Measurements from ENCODE around the gene DSN1.

DSN1 gene

GRCh38 chr20:36745234-36745926 is 28.2 kb downstream of the DSN1 start:
- H3K9me3 Mint-ChIP-seq: no peaks in the 10 kb centered on the region
- peaks cover 23% of the 10 kb centered on the region for H3K4me1 Mint-ChIP-seq
- no peaks in the 10 kb centered on the region for H3K27me3 Mint-ChIP-seq
- DNase-seq (no peak), ATAC-seq (peak; percentile 69)
- peak overlapping the region; percentile 95 for H3K4me3 Mint-ChIP-seq
- H3K27ac Mint-ChIP-seq: peak overlapping the region in 1 of 2 donors; percentile 42

- ATAC-seq: no peak
- no peaks in the 10 kb centered on the region for H3K9me3 Mint-ChIP-seq
- peak overlapping the region in 1 of 2 donors; percentile 38 for H3K27ac Mint-ChIP-seq
- H3K4me3 Mint-ChIP-seq: peak overlapping the region; percentile 95
- peaks cover 23% of the 10 kb centered on the region for H3K4me1 Mint-ChIP-seq
- DNase-seq: no peak
- H3K27me3 Mint-ChIP-seq: no peaks in the 10 kb centered on the region
Measured at GRCh38 chr20:36744764-36745191, 28.8 kb downstream of the DSN1 start.

GRCh38 chr20:36744243-36744642 is 29.3 kb downstream of the DSN1 start:
- peaks cover 23% of the 10 kb centered on the region for H3K4me1 Mint-ChIP-seq
- DNase-seq: no peak
- H3K4me3 Mint-ChIP-seq: peak overlapping the region; percentile 15 to 55
- ATAC-seq: no peak
- H3K9me3 Mint-ChIP-seq: no peaks in the 10 kb centered on the region
- no peak overlapping the region for H3K27ac Mint-ChIP-seq
- H3K27me3 Mint-ChIP-seq: no peaks in the 10 kb centered on the region

GRCh38 chr20:36742558-36742957 is 31.0 kb downstream of the DSN1 start:
- Mint-ChIP-seq H3K4me1 (peaks cover 23% of the 10 kb centered on the region), H3K9me3 (no peaks in the 10 kb centered on the region), H3K27ac (no peak overlapping the region), H3K4me3 (no peak overlapping the region), H3K27me3 (no peaks in the 10 kb centered on the region)
- ATAC-seq: no peak
- no peak for DNase-seq

GRCh38 chr20:36741072-36741471 is 32.5 kb downstream of the DSN1 start:
- no peak overlapping the region for H3K27ac Mint-ChIP-seq
- ATAC-seq (no peak), DNase-seq (no peak)
- H3K4me3 Mint-ChIP-seq: no peak overlapping the region
- peaks cover 24% of the 10 kb centered on the region for H3K4me1 Mint-ChIP-seq
- H3K27me3 Mint-ChIP-seq: no peaks in the 10 kb centered on the region
- no peaks in the 10 kb centered on the region for H3K9me3 Mint-ChIP-seq

GRCh38 chr20:36737183-36737499 is 36.4 kb downstream of the DSN1 start:
- ATAC-seq: no peak
- DNase-seq: no peak
- Mint-ChIP-seq H3K4me3 (no peak overlapping the region), H3K9me3 (no peaks in the 10 kb centered on the region), H3K4me1 (peaks cover 42% of the 10 kb centered on the region), H3K27ac (peak overlapping the region in 1 of 2 donors; percentile 11), H3K27me3 (no peaks in the 10 kb centered on the region)

- H3K4me3 Mint-ChIP-seq: no peak overlapping the region
- no peaks in the 10 kb centered on the region for H3K27me3 Mint-ChIP-seq
- H3K9me3 Mint-ChIP-seq: no peaks in the 10 kb centered on the region
- peaks cover 41% of the 10 kb centered on the region for H3K4me1 Mint-ChIP-seq
- peak overlapping the region in 1 of 2 donors; percentile 11 for H3K27ac Mint-ChIP-seq
- DNase-seq: no peak
- no peak for ATAC-seq
Measured at GRCh38 chr20:36736451-36737182, 36.9 kb downstream of the DSN1 start.

- no peak for DNase-seq
- no peaks in the 10 kb centered on the region for H3K9me3 Mint-ChIP-seq
- H3K27ac Mint-ChIP-seq: no peak overlapping the region
- no peak for ATAC-seq
- H3K4me3 Mint-ChIP-seq: peak overlapping the region in 1 of 2 donors; percentile 33
- H3K4me1 Mint-ChIP-seq: peaks cover 50% of the 10 kb centered on the region
- no peaks in the 10 kb centered on the region for H3K27me3 Mint-ChIP-seq
Measured at GRCh38 chr20:36732456-36732855, 41.1 kb downstream of the DSN1 start.

GRCh38 chr20:36728986-36729385 is 44.6 kb downstream of the DSN1 start:
- peaks cover 31% of the 10 kb centered on the region for H3K4me1 Mint-ChIP-seq
- H3K27me3 Mint-ChIP-seq: no peaks in the 10 kb centered on the region
- no peak overlapping the region for H3K4me3 Mint-ChIP-seq
- no peak overlapping the region for H3K27ac Mint-ChIP-seq
- peak in 1 of 2 donors; percentile 26 for DNase-seq
- no peaks in the 10 kb centered on the region for H3K9me3 Mint-ChIP-seq
- peak; percentile 90 for ATAC-seq

GRCh38 chr20:36726168-36726567 is 47.4 kb downstream of the DSN1 start:
- Mint-ChIP-seq H3K9me3 (no peaks in the 10 kb centered on the region), H3K27ac (no peak overlapping the region), H3K4me3 (no peak overlapping the region), H3K4me1 (peaks cover 14% of the 10 kb centered on the region), H3K27me3 (no peaks in the 10 kb centered on the region)
- DNase-seq: no peak
- no peak for ATAC-seq

GRCh38 chr20:36720510-36720909 is 53.1 kb downstream of the DSN1 start:
- Mint-ChIP-seq H3K9me3 (no peaks in the 10 kb centered on the region), H3K27ac (no peak overlapping the region), H3K4me3 (no peak overlapping the region), H3K4me1 (peaks cover 15% of the 10 kb centered on the region), H3K27me3 (no peaks in the 10 kb centered on the region)
- peak in 1 of 2 donors; percentile 21 for DNase-seq
- peak; percentile 91 for ATAC-seq

GRCh38 chr20:36717657-36718056 is 55.9 kb downstream of the DSN1 start:
- Mint-ChIP-seq H3K9me3 (no peaks in the 10 kb centered on the region), H3K27ac (no peak overlapping the region), H3K4me3 (no peak overlapping the region), H3K27me3 (no peaks in the 10 kb centered on the region), H3K4me1 (peaks cover 15% of the 10 kb centered on the region)
- DNase-seq (peak in 1 of 2 donors; percentile 2), ATAC-seq (no peak)

- peaks cover 15% of the 10 kb centered on the region for H3K4me1 Mint-ChIP-seq
- DNase-seq (no peak), ATAC-seq (no peak)
- H3K9me3 Mint-ChIP-seq: no peaks in the 10 kb centered on the region
- no peaks in the 10 kb centered on the region for H3K27me3 Mint-ChIP-seq
- no peak overlapping the region for H3K27ac Mint-ChIP-seq
- no peak overlapping the region for H3K4me3 Mint-ChIP-seq
Measured at GRCh38 chr20:36717021-36717420, 56.5 kb downstream of the DSN1 start.

GRCh38 chr20:36712775-36713174 is 60.8 kb downstream of the DSN1 start:
- Mint-ChIP-seq H3K4me1 (no peaks in the 10 kb centered on the region), H3K27me3 (no peaks in the 10 kb centered on the region), H3K4me3 (no peak overlapping the region), H3K27ac (no peak overlapping the region), H3K9me3 (no peaks in the 10 kb centered on the region)
- DNase-seq: no peak
- ATAC-seq: no peak

- ATAC-seq: no peak
- Mint-ChIP-seq H3K27ac (peak overlapping the region in 1 of 2 donors; percentile 78), H3K4me3 (no peak overlapping the region), H3K9me3 (no peaks in the 10 kb centered on the region), H3K4me1 (no peaks in the 10 kb centered on the region), H3K27me3 (no peaks in the 10 kb centered on the region)
- DNase-seq: no peak
Measured at GRCh38 chr20:36709126-36709525, 64.4 kb downstream of the DSN1 start.

- H3K4me3 Mint-ChIP-seq: no peak overlapping the region
- no peaks in the 10 kb centered on the region for H3K27me3 Mint-ChIP-seq
- no peak overlapping the region for H3K27ac Mint-ChIP-seq
- H3K4me1 Mint-ChIP-seq: no peaks in the 10 kb centered on the region
- DNase-seq: no peak
- ATAC-seq: no peak
- H3K9me3 Mint-ChIP-seq: no peaks in the 10 kb centered on the region
Measured at GRCh38 chr20:36703530-36703929, 70.0 kb downstream of the DSN1 start.

Measured in stimulated activated naive CD8-positive, alpha-beta T cell treated with anti-CD3 and anti-CD28 coated beads, Interleukin-15, amount 100 ng/mL, for 72 hours (primary cell).